HepG2 (cell line): ENCODE results near the gene TMEM267. TPM values are rescaled to one million over a fixed set of nuclear protein-coding genes. Genes with fewer than 3 reads are reported as not detected.

Experiments
- ATAC-seq: fragments of 200-7000 bp; cut with Tn5 transposase; 3 replicates; pipeline ENCODE4 v1.9.1; 2020; ENCODE audit warnings: mild to moderate bottlenecking, moderate library complexity
- BruUV-seq: library from RNA; stranded (reverse); fragments of 400-500 nt; replicated peaks from 2 replicates; lab custom pipeline; 2021; lab: Mats Ljungman, UMichigan
- CTCF ChIA-PET: fragments of 300-600 bp; formaldehyde crosslinking; extraction: SDS; loops from one replicate; lab custom pipeline; 2021; ENCODE audit warnings: low total read pairs, inconsistent platforms, low intra/inter-chr PET ratio; lab: Yijun Ruan, JAX
- POLR2A ChIA-PET: fragments of 350-600 bp; sonication (Branson Sonifier 250); formaldehyde crosslinking; loops from one replicate; lab custom pipeline; 2020; ENCODE audit warnings: antibody characterized with exemption, inconsistent platforms; lab: Yijun Ruan, JAX
- DNase-seq: peaks from one replicate; pipeline ENCODE4 v3.0.0-alpha.2; 2015; ENCODE audit warnings: low spot score
- FAIRE-seq: peaks from 3 replicates; lab custom pipeline; 2011; peaks lifted over from hg19 to GRCh38; lab: Jason Lieb, UNC
- H2AFZ ChIP-seq: one replicate; pipeline ENCODE4 v1.6.1; 2011; ENCODE audit warnings: low read length, inconsistent platforms
- H3K27ac ChIP-seq: fragments of 300-600 bp; 3 replicates; pipeline ENCODE4 v1.8.0; 2011; ENCODE audit warnings: mixed run types, mild to moderate bottlenecking, mixed read lengths, low read length, inconsistent platforms; ENCODE audit not compliant: insufficient read depth; ENCODE audit errors: extremely low read length
- H3K27me3 ChIP-seq, 2 experiments: fragments of 200-600 bp in 1 of 2; 2 replicates in 1 of 2; 3 replicates in 1 of 2; pipeline versions ENCODE4 v1.6.0 to v1.8.0; 2011; ENCODE audit warnings: low read length in 2 of 2, mild to moderate bottlenecking in 2 of 2, moderate library complexity in 2 of 2, inconsistent platforms in 1 of 2; ENCODE audit not compliant: insufficient read depth in 2 of 2, control insufficient read depth in 1 of 2
- H3K36me3 ChIP-seq, 2 experiments: fragments of 200-600 bp in 1 of 2; replicated peaks in 1 of 2; 2 replicates in 1 of 2; 3 replicates in 1 of 2; pipeline versions ENCODE4 v1.5.1 to v1.8.0; 2011; ENCODE audit warnings: low read length in 2 of 2, inconsistent platforms in 1 of 2; ENCODE audit not compliant: insufficient read depth in 2 of 2, control insufficient read depth in 1 of 2
- H3K4me1 ChIP-seq: 2 replicates; pipeline ENCODE4 v1.5.1; 2012; ENCODE audit warnings: low read length, inconsistent platforms; ENCODE audit not compliant: insufficient read depth
- H3K4me2 ChIP-seq: 2 replicates; pipeline ENCODE4 v1.6.0; 2011; ENCODE audit warnings: low read depth, low read length, inconsistent platforms
- H3K4me3 ChIP-seq, 3 experiments: fragments of 200-600 bp in 1 of 3; sonication (generic), shearing (Covaris generic) in 1 of 3; replicated peaks in 1 of 3; 2 replicates each; pipeline ENCODE4 v1.5.1; 2011 to 2016; ENCODE audit warnings: low read length in 3 of 3, inconsistent platforms in 2 of 3, low read depth in 2 of 3, mild to moderate bottlenecking in 2 of 3, control low read depth in 1 of 3, mixed read lengths in 1 of 3; ENCODE audit not compliant: insufficient read depth in 1 of 3
- H3K79me2 ChIP-seq: one replicate; pipeline ENCODE4 v1.6.1; 2011; ENCODE audit warnings: low read length, inconsistent platforms; ENCODE audit not compliant: insufficient read depth
- H3K9ac ChIP-seq: 2 replicates; pipeline ENCODE4 v1.6.0; 2011; ENCODE audit warnings: mild to moderate bottlenecking, low read depth, low read length, inconsistent platforms; ENCODE audit not compliant: insufficient read depth
- H3K9me3 ChIP-seq: 2 replicates; pipeline ENCODE4 v1.5.1; 2012; ENCODE audit warnings: mild to moderate bottlenecking, low read length
- H4K20me1 ChIP-seq: 2 replicates; pipeline ENCODE4 v1.6.0; 2011; ENCODE audit warnings: inconsistent platforms, mild to moderate bottlenecking, low read length, moderate library complexity; ENCODE audit not compliant: insufficient read depth
- CEBPG ChIP-seq: IDR thresholded peaks from 2 replicates; pipeline ENCODE4 v1.6.1; 2016
- NONO ChIP-seq, 2 experiments: fragments of 450-650 bp in 1 of 2; sonication (generic) in 1 of 2; formaldehyde crosslinking in 1 of 2; IDR thresholded peaks in 1 of 2; conservative IDR thresholded peaks in 1 of 2; 2 replicates each; pipeline versions ENCODE4 v1.6.1 to v1.8.0; 2017 to 2022; ENCODE audit warnings: mild to moderate bottlenecking in 1 of 2, missing genetic modification reagents in 1 of 2, moderate library complexity in 1 of 2
- ZGPAT ChIP-seq: IDR thresholded peaks from 2 replicates; pipeline ENCODE4 v1.6.1; 2016; ENCODE audit warnings: mild to moderate bottlenecking
- ZNF720 ChIP-seq: sonication (generic); formaldehyde crosslinking; IDR thresholded peaks from 2 replicates; pipeline ENCODE4 v1.4.0; 2020; ENCODE audit warnings: missing genetic modification reagents
- ZNF772 ChIP-seq: sonication (generic); formaldehyde crosslinking; IDR thresholded peaks from 2 replicates; pipeline ENCODE4 v1.5.0; 2020; ENCODE audit warnings: mild to moderate bottlenecking, missing genetic modification reagents
- WGBS: methylation state at CpG from one replicate; pipeline ENCODE4 v1.1.6; 2017; ENCODE audit warnings: low lambda C conversion rate; 5-methylcytosine and 5-hydroxymethylcytosine counted together
- in situ Hi-C: cut with HindIII; loops from 2 replicates; pipeline ENCODE4 v1.10.0; 2017; ENCODE audit warnings: low pct_unique_long_range_greater_than_20kb; ENCODE audit not compliant: extremely low pct_ligation_motif_present
- intact Hi-C: fragments of 100-400 bp; cut with micrococcal nuclease; formaldehyde crosslinking; loops from one replicate; pipeline ENCODE4 v1.10.0; 2022; ENCODE audit not compliant: unreplicated experiment
- polyA plus RNA-seq, 8 experiments: library from polyadenylated mRNA; depleted of rRNA in 3 of 8; stranded (reverse) in 7 of 8; unstranded in 1 of 8; fragments of >200 nt; fragmentation: Illumina TruSeq in 4 of 8; extraction: Trizol in 4 of 8; gene quantifications; 2 replicates each; pipeline versions ENCODE4 v1.2.1 to v1.2.3, GENCODE V29; 2011 to 2016; ENCODE audit warnings: low read depth in 4 of 8, missing spikeins in 1 of 8, mixed read lengths in 1 of 8; ENCODE audit not compliant: insufficient read depth in 1 of 8
- total RNA-seq, 5 experiments: library from RNA; depleted of rRNA; stranded (reverse); fragments of >200 nt; fragmentation: Illumina TruSeq; extraction: Trizol; gene quantifications; 2 replicates each; pipeline ENCODE4 v1.2.3, GENCODE V29; 2016; ENCODE audit warnings: low read depth in 1 of 5
- TF ChIP-seq, protein P1 (sequence below): sonication (generic); formaldehyde crosslinking; IDR thresholded peaks from 2 replicates; pipeline ENCODE4 v1.9.0; 2021; ENCODE audit warnings: mild to moderate bottlenecking, missing genetic modification reagents

Gene TMEM267
- total and polyA plus RNA-seq, 2 of the 13 experiments (the other 11 are each of a cell fraction or from before 2014, with no cell fraction given) = 8.9 to 12.6 TPM

GRCh38 chr5:43514471-43514815 lies 30.8 kb upstream of the TMEM267 start:
- Histone ChIP-seq H3K9ac (peak overlapping the region; percentile 69), H3K9me3 (no peaks in the 10 kb centered on the region), H3K27me3 (no peaks in the 10 kb centered on the region), H3K4me1 (peaks cover 32% of the 10 kb centered on the region), H3K4me2 (peak overlapping the region; percentile 68), H3K36me3 (no peaks in the 10 kb centered on the region), H3K27ac (peak overlapping the region; percentile 83), H3K79me2 (peaks cover 21% of the 10 kb centered on the region), H4K20me1 (no peaks in the 10 kb centered on the region), H3K4me3 (peak overlapping the region; percentile 74 to 92 (median 82)), H2AFZ (peak overlapping the region; percentile 94)
- ATAC-seq (peak; percentile 59), FAIRE-seq (no peak), DNase-seq (peak; percentile 21)
- ChIA-PET CTCF (no interaction called here), POLR2A (interaction anchor here (0.6 to 2.2 kb wide), 11 partner anchors 10 to 703 kb away, joined by 3 to 52 read pairs (median 5); partner anchors contain the start of genes HMGCS1, SELENOP, TMEM267 and ZNF131)
- no peak for TF ChIP-seq NONO (IDR thresholded peaks at IDR 0.05)
- TF ChIP-seq NONO (CRISPR knock-in tag; conservative IDR thresholded peaks at IDR 0.05) = 0 out of 2 replicates have a peak, but pooled peaks have one; percentile 9
- no peak for TF ChIP-seq ZGPAT (CRISPR knock-in tag)
- TF ChIP-seq ZNF772 (CRISPR knock-in tag) = 0 out of 2 replicates have a peak, but pooled peaks have one; percentile 6
- no peak for TF ChIP-seq ZNF720 (CRISPR knock-in tag)
- TF ChIP-seq CEBPG (CRISPR knock-in tag) = peak; percentile 3; the same call in 1 of the 2 replicates
- TF ChIP-seq, protein P1, sequence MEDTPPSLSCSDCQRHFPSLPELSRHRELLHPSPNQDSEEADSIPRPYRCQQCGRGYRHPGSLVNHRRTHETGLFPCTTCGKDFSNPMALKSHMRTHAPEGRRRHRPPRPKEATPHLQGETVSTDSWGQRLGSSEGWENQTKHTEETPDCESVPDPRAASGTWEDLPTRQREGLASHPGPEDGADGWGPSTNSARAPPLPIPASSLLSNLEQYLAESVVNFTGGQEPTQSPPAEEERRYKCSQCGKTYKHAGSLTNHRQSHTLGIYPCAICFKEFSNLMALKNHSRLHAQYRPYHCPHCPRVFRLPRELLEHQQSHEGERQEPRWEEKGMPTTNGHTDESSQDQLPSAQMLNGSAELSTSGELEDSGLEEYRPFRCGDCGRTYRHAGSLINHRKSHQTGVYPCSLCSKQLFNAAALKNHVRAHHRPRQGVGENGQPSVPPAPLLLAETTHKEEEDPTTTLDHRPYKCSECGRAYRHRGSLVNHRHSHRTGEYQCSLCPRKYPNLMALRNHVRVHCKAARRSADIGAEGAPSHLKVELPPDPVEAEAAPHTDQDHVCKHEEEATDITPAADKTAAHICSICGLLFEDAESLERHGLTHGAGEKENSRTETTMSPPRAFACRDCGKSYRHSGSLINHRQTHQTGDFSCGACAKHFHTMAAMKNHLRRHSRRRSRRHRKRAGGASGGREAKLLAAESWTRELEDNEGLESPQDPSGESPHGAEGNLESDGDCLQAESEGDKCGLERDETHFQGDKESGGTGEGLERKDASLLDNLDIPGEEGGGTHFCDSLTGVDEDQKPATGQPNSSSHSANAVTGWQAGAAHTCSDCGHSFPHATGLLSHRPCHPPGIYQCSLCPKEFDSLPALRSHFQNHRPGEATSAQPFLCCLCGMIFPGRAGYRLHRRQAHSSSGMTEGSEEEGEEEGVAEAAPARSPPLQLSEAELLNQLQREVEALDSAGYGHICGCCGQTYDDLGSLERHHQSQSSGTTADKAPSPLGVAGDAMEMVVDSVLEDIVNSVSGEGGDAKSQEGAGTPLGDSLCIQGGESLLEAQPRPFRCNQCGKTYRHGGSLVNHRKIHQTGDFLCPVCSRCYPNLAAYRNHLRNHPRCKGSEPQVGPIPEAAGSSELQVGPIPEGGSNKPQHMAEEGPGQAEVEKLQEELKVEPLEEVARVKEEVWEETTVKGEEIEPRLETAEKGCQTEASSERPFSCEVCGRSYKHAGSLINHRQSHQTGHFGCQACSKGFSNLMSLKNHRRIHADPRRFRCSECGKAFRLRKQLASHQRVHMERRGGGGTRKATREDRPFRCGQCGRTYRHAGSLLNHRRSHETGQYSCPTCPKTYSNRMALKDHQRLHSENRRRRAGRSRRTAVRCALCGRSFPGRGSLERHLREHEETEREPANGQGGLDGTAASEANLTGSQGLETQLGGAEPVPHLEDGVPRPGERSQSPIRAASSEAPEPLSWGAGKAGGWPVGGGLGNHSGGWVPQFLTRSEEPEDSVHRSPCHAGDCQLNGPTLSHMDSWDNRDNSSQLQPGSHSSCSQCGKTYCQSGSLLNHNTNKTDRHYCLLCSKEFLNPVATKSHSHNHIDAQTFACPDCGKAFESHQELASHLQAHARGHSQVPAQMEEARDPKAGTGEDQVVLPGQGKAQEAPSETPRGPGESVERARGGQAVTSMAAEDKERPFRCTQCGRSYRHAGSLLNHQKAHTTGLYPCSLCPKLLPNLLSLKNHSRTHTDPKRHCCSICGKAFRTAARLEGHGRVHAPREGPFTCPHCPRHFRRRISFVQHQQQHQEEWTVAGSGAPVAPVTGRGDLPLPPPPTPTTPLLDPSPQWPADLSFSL = no peak
- intact Hi-C loops (loop anchor here (2.0 kb wide), 1 partner anchor 32 kb away; the partner anchor contains the start of gene TMEM267), in situ Hi-C loops (no loop called here)
- TSS peak; percentile 88 for BruUV-seq
- WGBS = 1% methylated on average over 6 of the region's 6 CpGs
